Neutrophil (primary cell): ENCODE data around the gene GPRC5B.

Experiments used
- H3K27ac ChIP-seq: fragments of 200-600 bp; sonication (generic); 2 replicates; pipeline ENCODE4 v1.5.1; 2016; ENCODE audit warnings: mild to moderate bottlenecking, moderate library complexity
- H3K27me3 ChIP-seq: fragments of 200-600 bp; sonication (generic); 2 replicates; pipeline ENCODE4 v1.6.0; 2016; ENCODE audit warnings: mild to moderate bottlenecking
- H3K36me3 ChIP-seq: fragments of 200-600 bp; sonication (generic); 2 replicates; pipeline ENCODE4 v1.5.1; 2017
- H3K4me1 ChIP-seq, 2 experiments: fragments of 200-600 bp in 1 of 2; sonication (generic) in 1 of 2; 1 replicate in 1 of 2; 2 replicates in 1 of 2; pipeline versions ENCODE4 v1.5.1 to v1.6.1; 2013 to 2016; ENCODE audit warnings: low read depth in 1 of 2, low read length in 1 of 2, mild to moderate bottlenecking in 1 of 2, moderate library complexity in 1 of 2; ENCODE audit not compliant: control insufficient read depth in 1 of 2, insufficient read depth in 1 of 2
- H3K4me3 ChIP-seq, 2 experiments: fragments of 200-600 bp in 1 of 2; sonication (generic) in 1 of 2; 1 replicate in 1 of 2; 2 replicates in 1 of 2; pipeline ENCODE4 v1.5.1; 2013 to 2016; ENCODE audit warnings: low read depth in 1 of 2, low read length in 1 of 2, mild to moderate bottlenecking in 1 of 2, moderate library complexity in 1 of 2
- H3K9me3 ChIP-seq: fragments of 200-600 bp; sonication (generic); 2 replicates; pipeline ENCODE4 v1.5.1; 2016
- TF ChIP-seq, protein P1 (sequence below): fragments of 200-600 bp; sonication (generic); IDR thresholded peaks from 2 replicates; pipeline ENCODE4 v1.5.1; 2016; ENCODE audit warnings: antibody characterized with exemption

Gene GPRC5B

DNA sequence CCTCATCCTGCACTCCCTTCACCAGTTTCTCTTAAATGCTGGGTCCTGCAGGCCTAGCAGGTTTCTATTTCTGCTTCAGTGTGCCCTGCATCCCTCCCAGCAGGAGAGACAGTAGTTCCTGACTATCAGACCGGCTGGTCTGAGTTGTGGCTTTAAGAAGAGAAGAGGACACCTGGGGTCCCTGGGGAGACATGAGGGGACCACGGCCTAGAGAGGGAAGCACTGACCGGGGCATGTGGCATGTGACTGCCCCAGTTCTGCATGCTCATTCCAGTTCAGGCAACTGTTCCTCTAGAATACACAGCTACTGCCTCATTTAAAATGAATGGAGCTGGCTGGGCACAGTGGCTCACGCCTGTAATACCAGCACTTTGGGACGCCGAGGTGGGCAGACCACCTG is 61.3 kb downstream of the GPRC5B start:
- H3K9me3 ChIP-seq: no peaks in the 10 kb centered on the region
- TF ChIP-seq, protein P1, sequence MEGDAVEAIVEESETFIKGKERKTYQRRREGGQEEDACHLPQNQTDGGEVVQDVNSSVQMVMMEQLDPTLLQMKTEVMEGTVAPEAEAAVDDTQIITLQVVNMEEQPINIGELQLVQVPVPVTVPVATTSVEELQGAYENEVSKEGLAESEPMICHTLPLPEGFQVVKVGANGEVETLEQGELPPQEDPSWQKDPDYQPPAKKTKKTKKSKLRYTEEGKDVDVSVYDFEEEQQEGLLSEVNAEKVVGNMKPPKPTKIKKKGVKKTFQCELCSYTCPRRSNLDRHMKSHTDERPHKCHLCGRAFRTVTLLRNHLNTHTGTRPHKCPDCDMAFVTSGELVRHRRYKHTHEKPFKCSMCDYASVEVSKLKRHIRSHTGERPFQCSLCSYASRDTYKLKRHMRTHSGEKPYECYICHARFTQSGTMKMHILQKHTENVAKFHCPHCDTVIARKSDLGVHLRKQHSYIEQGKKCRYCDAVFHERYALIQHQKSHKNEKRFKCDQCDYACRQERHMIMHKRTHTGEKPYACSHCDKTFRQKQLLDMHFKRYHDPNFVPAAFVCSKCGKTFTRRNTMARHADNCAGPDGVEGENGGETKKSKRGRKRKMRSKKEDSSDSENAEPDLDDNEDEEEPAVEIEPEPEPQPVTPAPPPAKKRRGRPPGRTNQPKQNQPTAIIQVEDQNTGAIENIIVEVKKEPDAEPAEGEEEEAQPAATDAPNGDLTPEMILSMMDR: no peak

DNA sequence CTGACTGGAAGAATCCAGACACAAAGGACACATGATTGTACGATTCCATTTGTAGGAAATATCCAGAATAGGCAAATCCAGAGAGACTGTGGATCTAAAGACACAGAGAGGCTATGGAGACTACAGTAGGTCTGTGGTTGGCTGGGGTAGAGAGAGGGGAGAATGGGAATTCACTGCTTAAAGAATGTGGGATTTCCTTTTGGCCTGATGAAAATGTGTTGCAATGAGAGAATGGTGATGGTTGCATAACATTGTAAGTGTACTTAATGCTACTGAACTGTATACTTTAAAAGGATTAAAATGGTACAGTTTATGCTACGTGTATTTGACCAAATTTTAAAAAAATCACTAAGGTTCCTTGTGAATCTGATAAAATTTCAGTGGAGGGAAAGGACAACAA is 62.1 kb downstream of the GPRC5B start:
- no peaks in the 10 kb centered on the region for H3K9me3 ChIP-seq
- H3K4me1 ChIP-seq: no peaks in the 10 kb centered on the region
- TF ChIP-seq, protein P1: no peak
- no peak overlapping the region for H3K27ac ChIP-seq
- no peaks in the 10 kb centered on the region for H3K36me3 ChIP-seq
- H3K27me3 ChIP-seq: no peaks in the 10 kb centered on the region
- H3K4me3 ChIP-seq: no peak overlapping the region

More for the DNA sequence above, 61.3 kb downstream of the GPRC5B start:
- Histone ChIP-seq H3K4me3 (no peak overlapping the region), H3K36me3 (no peaks in the 10 kb centered on the region), H3K27me3 (no peaks in the 10 kb centered on the region), H3K27ac (no peak overlapping the region), H3K4me1 (no peaks in the 10 kb centered on the region)

- Histone ChIP-seq H3K27ac (no peak overlapping the region), H3K9me3 (no peaks in the 10 kb centered on the region), H3K4me1 (no peaks in the 10 kb centered on the region), H3K4me3 (no peak overlapping the region), H3K27me3 (no peaks in the 10 kb centered on the region), H3K36me3 (no peaks in the 10 kb centered on the region)
- TF ChIP-seq, protein P1: no peak
Measured at GRCh38 chr16:19817875-19818274, 66.8 kb downstream of the GPRC5B start.

- no peaks in the 10 kb centered on the region for H3K9me3 ChIP-seq
- H3K4me3 ChIP-seq: no peak overlapping the region
- H3K27me3 ChIP-seq: no peaks in the 10 kb centered on the region
- TF ChIP-seq, protein P1: no peak
- no peaks in the 10 kb centered on the region for H3K36me3 ChIP-seq
- H3K4me1 ChIP-seq: no peaks in the 10 kb centered on the region
- H3K27ac ChIP-seq: no peak overlapping the region
Measured at GRCh38 chr16:19817122-19817521, 67.5 kb downstream of the GPRC5B start.

DNA sequence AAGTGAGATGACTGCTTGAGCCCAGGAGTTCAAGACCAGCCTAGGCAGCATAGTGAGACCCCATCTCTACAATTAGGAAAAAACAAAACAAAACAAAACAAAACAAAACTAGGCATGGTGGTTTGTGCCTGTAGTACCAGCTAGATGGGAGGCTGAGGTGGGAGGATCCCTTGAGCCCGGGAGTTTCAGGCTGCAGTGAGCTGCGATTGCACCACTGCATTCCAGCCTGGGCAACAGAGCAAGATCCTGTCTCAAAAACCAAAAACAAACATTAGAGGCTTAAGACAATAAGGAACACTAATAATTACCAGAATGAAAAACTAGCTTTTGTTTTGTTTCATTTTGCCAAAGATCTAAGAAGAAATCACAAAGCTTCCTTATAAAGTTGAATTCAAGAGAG is 69.2 kb downstream of the GPRC5B start:
- H3K36me3 ChIP-seq: no peaks in the 10 kb centered on the region
- H3K9me3 ChIP-seq: no peaks in the 10 kb centered on the region
- H3K27ac ChIP-seq: no peak overlapping the region
- TF ChIP-seq, protein P1: no peak
- no peak overlapping the region for H3K4me3 ChIP-seq
- H3K27me3 ChIP-seq: no peaks in the 10 kb centered on the region
- H3K4me1 ChIP-seq: no peaks in the 10 kb centered on the region

DNA sequence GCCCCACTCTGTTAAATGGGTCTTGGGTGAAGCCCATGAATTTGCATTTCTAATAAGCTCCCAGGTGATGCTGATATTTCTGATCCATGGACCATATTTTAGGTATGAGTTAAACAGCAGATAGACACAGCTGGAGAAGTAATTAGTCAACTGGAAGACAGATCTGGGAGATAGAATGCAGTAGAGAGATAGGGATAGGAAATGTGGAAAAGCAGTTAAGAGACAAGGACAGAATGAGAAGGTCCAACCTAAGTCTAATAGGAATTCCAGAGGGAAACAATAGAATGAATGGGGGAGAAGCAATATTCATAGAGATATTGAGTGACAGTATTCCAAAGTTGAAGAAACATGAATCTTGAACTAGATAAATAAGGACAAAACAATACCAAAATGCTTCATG is 71.7 kb downstream of the GPRC5B start:
- no peaks in the 10 kb centered on the region for H3K4me1 ChIP-seq
- no peaks in the 10 kb centered on the region for H3K9me3 ChIP-seq
- TF ChIP-seq, protein P1: no peak
- H3K27ac ChIP-seq: no peak overlapping the region
- H3K4me3 ChIP-seq: no peak overlapping the region
- H3K36me3 ChIP-seq: no peaks in the 10 kb centered on the region
- H3K27me3 ChIP-seq: no peaks in the 10 kb centered on the region
